Choroid plexus epithelial cell (primary cell): ENCODE results near the gene NUP62.
"Not testable (repeated sequence)": the region's sequence is repeated elsewhere in the genome, so short reads cannot be mapped to it uniquely, and the experiment has no call there.

Source experiments
- DNase-seq: peaks from one replicate; pipeline ENCODE4 v3.0.0-alpha.2; 2010; ENCODE audit warnings: low read depth
- H3K4me3 ChIP-seq: 2 replicates; pipeline ENCODE4 v1.5.1; 2011; ENCODE audit warnings: low read depth, mild to moderate bottlenecking, control low read depth, low read length, moderate library complexity
- CTCF ChIP-seq: conservative IDR thresholded peaks from 2 replicates; pipeline ENCODE4 v1.5.1; 2011; ENCODE audit warnings: low read depth, mild to moderate bottlenecking, control low read depth, inconsistent platforms, low read length, moderate library complexity

NUP62 gene

GRCh38 chr19:49972841-49973240, 43.5 kb upstream of the NUP62 start:
- H3K4me3 ChIP-seq = no peak overlapping the region
- DNase-seq = no peak
- no peak for TF ChIP-seq CTCF

DNA sequence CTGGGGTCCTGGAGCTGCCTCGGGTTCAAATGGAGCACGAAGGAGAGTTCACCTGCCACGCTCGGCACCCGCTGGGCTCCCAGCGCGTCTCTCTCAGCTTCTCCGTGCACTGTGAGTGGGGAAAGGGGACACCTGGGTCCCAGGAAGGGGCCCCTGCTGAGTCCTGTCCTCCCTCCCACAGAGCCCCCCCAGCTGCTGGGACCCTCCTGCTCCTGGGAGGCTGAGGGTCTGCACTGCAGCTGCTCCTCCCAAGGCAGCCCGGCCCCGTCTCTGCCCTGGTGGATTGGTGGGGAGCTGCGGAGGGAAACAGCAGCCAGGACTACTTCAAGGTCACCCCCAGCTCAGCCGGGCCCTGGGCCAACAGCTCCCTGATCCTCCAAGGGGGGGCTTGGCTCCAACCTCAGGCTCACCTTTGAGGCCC, 42.7 kb upstream of the NUP62 start:
- no peak overlapping the region for H3K4me3 ChIP-seq
- no peak for DNase-seq
- no peak for TF ChIP-seq CTCF

GRCh38 chr19:49969355-49969754, 40.1 kb upstream of the NUP62 start:
- not testable (repeated sequence) for DNase-seq, H3K4me3 ChIP-seq

- no peak for TF ChIP-seq CTCF
- H3K4me3 ChIP-seq = no peak overlapping the region
- no peak for DNase-seq
Measured at GRCh38 chr19:49968279-49968922, 39.1 kb upstream of the NUP62 start.

GRCh38 chr19:49960980-49961379, 31.7 kb upstream of the NUP62 start, which contains the start of gene SIGLEC11:
Gene SIGLEC11, minus strand, starts transcription at chr19:49961172. Its CDS starts 91 bp downstream, at chr19:49961081.
- not testable (repeated sequence) for H3K4me3 ChIP-seq, DNase-seq

- DNase-seq, H3K4me3 ChIP-seq: not testable (repeated sequence)
Measured at GRCh38 chr19:49959892-49960291, 30.6 kb upstream of the NUP62 start.

- DNase-seq = not testable (repeated sequence)
Measured at GRCh38 chr19:49958596-49958995, 29.3 kb upstream of the NUP62 start.

GRCh38 chr19:49958144-49958543, 28.8 kb upstream of the NUP62 start:
- not testable (repeated sequence) for DNase-seq, H3K4me3 ChIP-seq

More at GRCh38 chr19:49958596-49958995, 29.3 kb upstream of the NUP62 start:
- not testable (repeated sequence) for H3K4me3 ChIP-seq

- DNase-seq = no peak
- H3K4me3 ChIP-seq = no peak overlapping the region
- TF ChIP-seq CTCF = no peak
Measured at GRCh38 chr19:49957262-49957915, 28.1 kb upstream of the NUP62 start.

DNA sequence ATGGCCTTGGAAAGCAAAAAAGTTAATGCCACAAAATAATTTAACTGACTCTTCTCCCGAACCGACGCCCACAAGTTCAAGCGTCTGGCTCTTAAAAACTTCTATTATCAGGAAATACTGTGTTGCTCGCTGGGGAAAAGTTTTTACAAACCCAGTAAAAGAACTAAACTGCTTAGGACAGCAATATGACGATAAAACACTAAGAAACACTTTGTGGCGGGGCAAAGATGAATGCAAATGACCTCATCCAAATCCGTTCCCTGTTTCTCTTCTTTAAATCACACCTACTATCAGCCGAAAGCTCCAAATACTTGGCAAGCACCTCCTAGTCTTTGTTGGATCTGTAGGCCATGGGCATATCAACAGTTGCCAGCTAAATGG, 26.8 kb upstream of the NUP62 start:
- DNase-seq = no peak
- H3K4me3 ChIP-seq = no peak overlapping the region
- no peak for TF ChIP-seq CTCF
